GM12891 (cell line): ENCODE measurements around the gene FAM20A.

Experiments
- POLR2A ChIP-seq: IDR thresholded peaks from 2 replicates; pipeline ENCODE4 v1.6.1; 2011; ENCODE audit warnings: low read depth, low read length, control low read depth
- POLR2AphosphoS5 ChIP-seq: IDR thresholded peaks from 2 replicates; pipeline ENCODE4 v1.6.1; 2011; ENCODE audit warnings: low read depth, low read length, control low read depth

GRCh38 chr17:68642118-68642412 is 40.9 kb upstream of the FAM20A start:
- TF ChIP-seq POLR2AphosphoS5 (no peak), POLR2A (no peak)
